HepG2 (cell line): Measurements from ENCODE around the gene NDUFS6. TPM values are rescaled to one million over a fixed set of nuclear protein-coding genes. Genes with fewer than 3 reads are reported as not detected.

ENCODE experiments used
- AGO2 ChIP-seq: fragments of 200-400 bp; formaldehyde crosslinking; optimal IDR thresholded peaks from 2 replicates; pipeline ENCODE3; 2017; ENCODE audit warnings: mild to moderate bottlenecking, low read depth, low read length, moderate library complexity
- ARID5B ChIP-seq: IDR thresholded peaks from 2 replicates; pipeline ENCODE4 v1.4.0; 2020; ENCODE audit warnings: mild to moderate bottlenecking, missing genetic modification reagents
- BHLHE40 ChIP-seq: IDR thresholded peaks from 2 replicates; pipeline ENCODE4 v1.6.1; 2011; ENCODE audit warnings: low read length, improper control_type of control experiment
- CAMTA2 ChIP-seq: sonication (generic); formaldehyde crosslinking; IDR thresholded peaks from 2 replicates; pipeline ENCODE4 v1.4.0; 2020; ENCODE audit warnings: mild to moderate bottlenecking, missing genetic modification reagents, borderline replicate concordance
- CSRNP1 ChIP-seq: sonication (generic); formaldehyde crosslinking; IDR thresholded peaks from 2 replicates; pipeline ENCODE4 v1.8.1; 2023; ENCODE audit warnings: mild to moderate bottlenecking, missing genetic modification reagents
- DR1 ChIP-seq: sonication (generic); formaldehyde crosslinking; IDR thresholded peaks from 2 replicates; pipeline ENCODE4 v1.8.0; 2021; ENCODE audit warnings: mild to moderate bottlenecking, missing genetic modification reagents, inconsistent platforms
- HIVEP1 ChIP-seq: sonication (generic); formaldehyde crosslinking; IDR thresholded peaks from 2 replicates; pipeline ENCODE4 v1.4.0; 2020; ENCODE audit warnings: mild to moderate bottlenecking, missing genetic modification reagents
- KDM4B ChIP-seq: sonication (generic); formaldehyde crosslinking; IDR thresholded peaks from 2 replicates; pipeline ENCODE4 v1.4.0; 2020; ENCODE audit warnings: missing genetic modification reagents
- POLR2AphosphoS5 ChIP-seq: IDR thresholded peaks from 2 replicates; pipeline ENCODE4 v1.6.1; 2012; ENCODE audit warnings: low read depth, low read length
- SSRP1 ChIP-seq: IDR thresholded peaks from 2 replicates; pipeline ENCODE4 v1.6.1; 2016; ENCODE audit warnings: control low read depth
- ZFP37 ChIP-seq: sonication (generic); formaldehyde crosslinking; IDR thresholded peaks from 2 replicates; pipeline ENCODE4 v1.4.0; 2020; ENCODE audit warnings: missing genetic modification reagents, borderline replicate concordance
- ZNF232 ChIP-seq: sonication (generic); formaldehyde crosslinking; IDR thresholded peaks from 2 replicates; pipeline ENCODE4 v1.4.0; 2020; ENCODE audit warnings: missing genetic modification reagents, borderline replicate concordance
- ZNF296 ChIP-seq: sonication (generic); formaldehyde crosslinking; conservative IDR thresholded peaks from 2 replicates; pipeline ENCODE4 v1.5.0; 2020; ENCODE audit warnings: mild to moderate bottlenecking, missing genetic modification reagents
- ZNF503 ChIP-seq: sonication (generic); formaldehyde crosslinking; IDR thresholded peaks from 2 replicates; pipeline ENCODE4 v1.4.0; 2020; ENCODE audit warnings: missing genetic modification reagents
- ZNF549 ChIP-seq: sonication (generic); formaldehyde crosslinking; IDR thresholded peaks from 2 replicates; pipeline ENCODE4 v1.5.0; 2020; ENCODE audit warnings: missing genetic modification reagents
- ZNF598 ChIP-seq: sonication (generic); formaldehyde crosslinking; IDR thresholded peaks from 2 replicates; pipeline ENCODE4 v1.5.1; 2020; ENCODE audit warnings: mild to moderate bottlenecking, missing genetic modification reagents, borderline replicate concordance
- ZNF83 ChIP-seq: sonication (generic); formaldehyde crosslinking; IDR thresholded peaks from 2 replicates; pipeline ENCODE4 v1.4.0; 2020; ENCODE audit warnings: missing genetic modification reagents, mild to moderate bottlenecking, borderline replicate concordance
- polyA plus RNA-seq, 8 experiments: library from polyadenylated mRNA; depleted of rRNA in 3 of 8; stranded (reverse) in 7 of 8; unstranded in 1 of 8; fragments of >200 nt; fragmentation: Illumina TruSeq in 4 of 8; extraction: Trizol in 4 of 8; gene quantifications; 2 replicates each; pipeline versions ENCODE4 v1.2.1 to v1.2.3, GENCODE V29; 2011 to 2016; ENCODE audit warnings: low read depth in 4 of 8, missing spikeins in 1 of 8, mixed read lengths in 1 of 8; ENCODE audit not compliant: insufficient read depth in 1 of 8
- total RNA-seq, 5 experiments: library from RNA; depleted of rRNA; stranded (reverse); fragments of >200 nt; fragmentation: Illumina TruSeq; extraction: Trizol; gene quantifications; 2 replicates each; pipeline ENCODE4 v1.2.3, GENCODE V29; 2016; ENCODE audit warnings: low read depth in 1 of 5
- TF ChIP-seq, protein P1 (sequence below): sonication (generic); formaldehyde crosslinking; IDR thresholded peaks from 2 replicates; pipeline ENCODE4 v1.8.0; 2022; ENCODE audit warnings: mild to moderate bottlenecking, missing genetic modification reagents; ENCODE audit not compliant: insufficient replicate concordance
- TF ChIP-seq, protein P2 (sequence below): sonication (generic); formaldehyde crosslinking; IDR thresholded peaks from 2 replicates; pipeline ENCODE4 v1.4.0; 2020; ENCODE audit warnings: mild to moderate bottlenecking, missing genetic modification reagents

The NDUFS6 gene
- total and polyA plus RNA-seq, 2 of the 13 experiments (the other 11 are each of a cell fraction or from before 2014, with no cell fraction given): 23.7 to 50.4 TPM

DNA sequence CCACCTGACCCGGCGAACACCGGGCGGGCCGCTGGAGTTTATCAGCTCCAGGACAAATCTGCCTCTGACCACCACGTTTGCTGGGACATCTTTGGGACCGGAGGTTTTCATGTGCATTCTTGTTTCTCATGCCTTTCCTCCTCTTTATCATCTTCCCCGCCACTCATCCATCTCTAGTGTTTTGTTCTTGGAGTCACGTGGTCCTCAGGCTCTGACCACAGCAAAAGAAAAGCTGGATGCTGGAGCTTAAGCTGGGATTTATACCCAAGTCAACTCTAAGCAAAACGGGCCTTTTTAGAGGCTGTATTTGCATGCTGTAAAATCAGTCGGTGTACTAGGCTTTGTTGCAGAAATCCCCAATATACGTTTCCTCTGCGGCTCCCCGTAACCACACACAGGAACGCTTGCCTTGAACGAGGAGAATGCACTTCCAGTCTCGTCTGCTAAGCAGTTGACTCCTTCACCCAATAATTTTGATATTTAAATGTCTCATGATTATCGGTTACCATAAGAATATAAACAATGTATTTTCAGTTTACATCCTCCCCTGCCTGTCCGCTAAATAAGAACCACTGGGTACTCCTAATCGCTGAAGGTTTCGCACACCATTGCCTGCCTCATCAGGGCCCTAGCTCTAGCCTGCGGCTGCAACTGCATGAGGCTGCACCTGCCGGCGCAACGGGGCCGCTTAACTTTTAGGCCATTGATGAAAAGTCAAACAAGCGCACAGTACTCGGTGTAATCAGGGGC, 560 bp upstream of the NDUFS6 start (continued):
- TF ChIP-seq ARID5B (CRISPR knock-in tag) (no peak), ZNF83 (CRISPR knock-in tag) (no peak), CSRNP1 (CRISPR knock-in tag) (peak; percentile 48; the same call in 1 of the 2 replicates), AGO2 (peak; percentile 34), ZNF232 (CRISPR knock-in tag) (0 out of 2 replicates have a peak, but pooled peaks have one; percentile 16), POLR2AphosphoS5 (0 out of 2 replicates have a peak, but pooled peaks have one; percentile 17), ZNF296 (CRISPR knock-in tag) (no peak), ZFP37 (CRISPR knock-in tag) (no peak), ZNF503 (CRISPR knock-in tag) (0 out of 2 replicates have a peak, but pooled peaks have one; percentile 0), HIVEP1 (CRISPR knock-in tag) (0 out of 2 replicates have a peak, but pooled peaks have one; percentile 24), ZNF598 (CRISPR knock-in tag) (0 out of 2 replicates have a peak, but pooled peaks have one; percentile 5), ZNF549 (CRISPR knock-in tag) (no peak), DR1 (CRISPR knock-in tag) (no peak), BHLHE40 (no peak), SSRP1 (CRISPR knock-in tag) (0 out of 2 replicates have a peak, but pooled peaks have one; percentile 37), CAMTA2 (CRISPR knock-in tag) (0 out of 2 replicates have a peak, but pooled peaks have one; percentile 7), KDM4B (CRISPR knock-in tag) (0 out of 2 replicates have a peak, but pooled peaks have one; percentile 17)
- TF ChIP-seq, protein P1, sequence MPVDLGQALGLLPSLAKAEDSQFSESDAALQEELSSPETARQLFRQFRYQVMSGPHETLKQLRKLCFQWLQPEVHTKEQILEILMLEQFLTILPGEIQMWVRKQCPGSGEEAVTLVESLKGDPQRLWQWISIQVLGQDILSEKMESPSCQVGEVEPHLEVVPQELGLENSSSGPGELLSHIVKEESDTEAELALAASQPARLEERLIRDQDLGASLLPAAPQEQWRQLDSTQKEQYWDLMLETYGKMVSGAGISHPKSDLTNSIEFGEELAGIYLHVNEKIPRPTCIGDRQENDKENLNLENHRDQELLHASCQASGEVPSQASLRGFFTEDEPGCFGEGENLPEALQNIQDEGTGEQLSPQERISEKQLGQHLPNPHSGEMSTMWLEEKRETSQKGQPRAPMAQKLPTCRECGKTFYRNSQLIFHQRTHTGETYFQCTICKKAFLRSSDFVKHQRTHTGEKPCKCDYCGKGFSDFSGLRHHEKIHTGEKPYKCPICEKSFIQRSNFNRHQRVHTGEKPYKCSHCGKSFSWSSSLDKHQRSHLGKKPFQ (CRISPR knock-in tag): peak; percentile 2
- TF ChIP-seq, protein P2, sequence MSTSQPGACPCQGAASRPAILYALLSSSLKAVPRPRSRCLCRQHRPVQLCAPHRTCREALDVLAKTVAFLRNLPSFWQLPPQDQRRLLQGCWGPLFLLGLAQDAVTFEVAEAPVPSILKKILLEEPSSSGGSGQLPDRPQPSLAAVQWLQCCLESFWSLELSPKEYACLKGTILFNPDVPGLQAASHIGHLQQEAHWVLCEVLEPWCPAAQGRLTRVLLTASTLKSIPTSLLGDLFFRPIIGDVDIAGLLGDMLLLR (CRISPR knock-in tag): no peak
